HG03575 (cell line): ENCODE data around the gene STAMBPL1.
"Not testable (repeated sequence)": the region's sequence is repeated elsewhere in the genome, so short reads cannot be mapped to it uniquely, and the experiment has no call there.

Experiments used
- ATAC-seq: cut with Tn5 transposase; IDR thresholded peaks from one replicate; pipeline ENCODE4 v1.9.1; 2021; ENCODE audit not compliant: unreplicated experiment, insufficient number of reproducible peaks, low FRiP score; ENCODE audit errors: extremely low read depth

The STAMBPL1 gene

DNA sequence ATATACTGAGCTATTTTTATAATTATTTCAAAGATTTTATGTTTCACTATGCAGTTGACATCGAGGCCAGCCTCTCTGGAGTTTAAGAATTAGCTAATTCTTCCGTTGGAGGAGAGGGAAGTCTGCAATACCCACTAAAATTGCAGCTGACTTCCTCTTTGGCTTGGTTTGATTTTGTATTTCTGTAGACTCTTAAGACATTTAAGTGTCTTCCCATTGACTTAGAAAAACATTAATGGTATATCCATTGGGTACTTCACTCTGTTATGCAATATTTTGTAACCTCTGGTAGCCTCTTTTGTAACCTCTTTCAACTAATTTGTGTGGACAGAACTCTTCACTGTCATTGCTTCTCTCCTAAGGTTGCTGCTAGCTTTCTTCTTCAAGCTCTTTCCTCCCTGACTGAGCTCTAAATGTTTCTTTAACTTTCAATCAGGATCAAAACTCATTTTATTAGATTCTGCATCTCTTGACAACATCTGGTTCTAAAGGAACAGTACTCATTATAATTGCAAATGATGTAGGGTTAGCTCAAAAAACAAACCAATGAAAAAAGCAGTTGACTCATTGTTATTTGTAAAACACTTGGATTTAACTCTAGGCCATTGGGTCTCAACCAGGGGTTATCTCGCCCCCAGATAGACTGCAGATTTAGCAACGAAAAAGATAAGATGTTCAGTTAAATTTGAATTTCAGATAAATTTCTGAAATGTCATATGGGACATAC lies 26.7 kb upstream of the STAMBPL1 start:
- no peak for ATAC-seq

DNA sequence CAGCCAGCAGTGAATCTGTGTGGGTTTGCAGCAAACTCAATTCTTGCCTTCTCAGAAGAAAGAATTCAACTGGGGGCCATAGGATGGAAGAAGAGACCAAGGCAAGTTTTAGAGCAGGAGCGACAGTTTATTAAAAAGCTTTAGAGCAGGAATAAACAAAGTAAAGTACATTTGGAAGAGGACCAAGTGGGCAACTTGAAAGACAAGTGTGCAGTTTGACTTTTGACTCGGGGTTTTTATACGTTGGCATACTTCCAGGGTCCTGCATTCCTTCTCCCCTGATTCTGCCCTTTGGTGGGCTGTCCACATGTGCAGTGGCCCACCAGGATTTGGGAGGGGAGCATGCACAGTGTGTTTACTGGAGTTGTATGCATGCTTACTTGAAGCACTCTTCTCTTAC lies 25.4 kb upstream of the STAMBPL1 start:
- no peak for ATAC-seq

DNA sequence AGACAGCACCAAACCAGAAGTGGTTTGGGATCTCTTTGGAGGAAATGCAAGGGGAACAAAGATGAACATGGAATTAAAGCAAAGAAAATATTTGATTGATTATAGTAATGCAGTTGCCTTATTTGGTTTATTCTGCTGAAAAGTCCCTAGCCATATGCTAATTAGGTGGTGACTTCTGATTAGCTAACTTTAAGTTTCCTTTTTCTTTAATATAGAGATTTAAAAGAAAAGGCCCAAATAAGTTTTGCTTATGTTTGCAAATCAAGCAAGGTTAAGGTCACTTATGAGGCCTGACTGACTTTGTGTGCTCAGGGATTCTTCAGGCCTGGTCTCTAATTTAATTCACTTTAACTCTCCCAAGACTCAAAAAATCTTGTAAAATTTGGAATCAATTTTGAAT lies 22.2 kb upstream of the STAMBPL1 start:
- ATAC-seq: no peak

- ATAC-seq: no peak
Measured at GRCh38 chr10:88858491-88858890, 21.6 kb upstream of the STAMBPL1 start.

- ATAC-seq: no peak
Measured at GRCh38 chr10:88861036-88861435, 19.0 kb upstream of the STAMBPL1 start.

DNA sequence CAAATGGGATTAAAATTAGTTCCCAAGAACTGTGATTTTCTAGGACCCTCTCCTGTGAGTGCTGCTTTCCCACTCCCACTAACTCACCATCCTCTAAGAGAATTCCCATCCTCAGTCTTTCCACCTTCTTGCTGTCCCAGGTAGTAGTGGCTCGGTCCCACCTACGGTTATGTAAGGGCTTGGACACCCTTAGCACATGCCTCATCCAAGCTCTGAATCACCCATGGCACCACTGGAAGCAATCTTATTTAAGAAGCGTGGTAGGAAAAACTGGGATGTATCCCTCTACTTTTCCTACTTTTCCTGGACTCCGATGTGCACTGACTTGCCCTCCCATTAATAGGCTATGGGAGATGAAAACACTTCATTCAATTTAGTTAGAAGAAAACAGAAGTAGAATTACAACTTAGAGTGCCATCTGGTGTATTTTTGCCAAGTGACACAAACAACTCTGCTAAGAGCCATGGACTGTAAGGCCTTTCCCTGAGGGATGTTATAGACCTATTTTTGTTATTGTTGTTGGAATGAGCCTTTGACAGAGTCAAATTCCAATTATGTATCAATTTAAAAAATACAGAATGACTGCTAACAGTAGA lies 14.7 kb upstream of the STAMBPL1 start:
- ATAC-seq: no peak

- ATAC-seq: no peak
Measured at GRCh38 chr10:88866454-88866853, 13.6 kb upstream of the STAMBPL1 start.

DNA sequence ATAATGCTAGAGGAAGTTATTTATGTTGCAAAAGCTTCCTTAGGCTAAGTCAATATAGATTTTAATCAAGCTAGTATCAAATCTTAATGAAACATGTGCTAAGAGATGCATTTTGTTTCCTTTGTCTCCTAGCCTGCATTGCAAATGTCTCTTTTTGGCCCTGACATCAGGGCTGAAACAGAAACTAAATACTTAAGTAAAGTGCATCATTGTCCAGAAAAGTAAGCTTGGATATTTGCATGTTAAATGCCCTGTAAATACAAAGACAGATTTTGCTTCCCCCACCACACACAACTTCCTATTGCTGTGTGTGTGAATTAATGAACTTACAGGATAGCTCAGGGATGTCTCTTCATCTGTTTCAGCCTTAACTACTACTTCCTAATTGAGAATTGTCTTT lies 10.0 kb upstream of the STAMBPL1 start:
- ATAC-seq: no peak

DNA sequence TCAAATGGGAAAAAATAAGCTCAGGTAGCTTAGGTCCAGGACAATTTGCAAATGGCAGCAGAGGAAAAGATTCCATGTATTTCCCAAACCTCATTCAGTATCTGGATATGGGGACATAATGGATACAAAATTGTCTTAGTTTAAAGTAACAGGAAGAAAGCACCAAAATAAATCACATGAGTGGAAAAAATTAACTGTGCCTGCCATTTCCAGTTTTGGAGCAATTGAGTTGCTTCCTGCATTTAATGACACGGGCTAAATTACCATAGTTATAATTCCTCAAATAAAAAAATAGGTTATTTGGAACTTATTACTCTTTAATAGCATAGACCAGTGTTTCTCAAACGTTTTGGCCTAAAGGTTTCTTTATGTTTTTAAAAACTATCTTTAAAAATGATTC lies 6.3 kb upstream of the STAMBPL1 start:
- no peak for ATAC-seq

DNA sequence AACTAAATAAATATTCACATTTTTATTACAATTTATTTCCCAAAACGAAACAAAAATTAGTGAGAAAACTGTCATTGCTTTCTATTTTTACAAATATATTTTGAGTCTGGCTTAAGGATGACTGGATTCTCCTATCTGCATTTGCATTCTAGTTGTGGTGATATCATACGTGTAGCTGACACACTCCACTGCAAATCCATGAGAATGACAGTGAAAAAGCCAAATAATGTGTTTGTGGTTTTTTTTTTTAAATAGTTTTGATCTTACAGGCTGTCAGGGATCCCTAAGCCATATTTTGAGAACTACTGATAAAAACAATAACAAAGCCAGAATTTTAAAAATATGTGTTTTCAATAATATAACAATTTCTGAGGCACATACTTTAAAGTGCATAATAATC lies 5.8 kb upstream of the STAMBPL1 start:
- no peak for ATAC-seq

GRCh38 chr10:88875081-88875480 lies 5.0 kb upstream of the STAMBPL1 start:
- no peak for ATAC-seq

- ATAC-seq: no peak
Measured at GRCh38 chr10:88877298-88877697, 2.7 kb upstream of the STAMBPL1 start.

DNA sequence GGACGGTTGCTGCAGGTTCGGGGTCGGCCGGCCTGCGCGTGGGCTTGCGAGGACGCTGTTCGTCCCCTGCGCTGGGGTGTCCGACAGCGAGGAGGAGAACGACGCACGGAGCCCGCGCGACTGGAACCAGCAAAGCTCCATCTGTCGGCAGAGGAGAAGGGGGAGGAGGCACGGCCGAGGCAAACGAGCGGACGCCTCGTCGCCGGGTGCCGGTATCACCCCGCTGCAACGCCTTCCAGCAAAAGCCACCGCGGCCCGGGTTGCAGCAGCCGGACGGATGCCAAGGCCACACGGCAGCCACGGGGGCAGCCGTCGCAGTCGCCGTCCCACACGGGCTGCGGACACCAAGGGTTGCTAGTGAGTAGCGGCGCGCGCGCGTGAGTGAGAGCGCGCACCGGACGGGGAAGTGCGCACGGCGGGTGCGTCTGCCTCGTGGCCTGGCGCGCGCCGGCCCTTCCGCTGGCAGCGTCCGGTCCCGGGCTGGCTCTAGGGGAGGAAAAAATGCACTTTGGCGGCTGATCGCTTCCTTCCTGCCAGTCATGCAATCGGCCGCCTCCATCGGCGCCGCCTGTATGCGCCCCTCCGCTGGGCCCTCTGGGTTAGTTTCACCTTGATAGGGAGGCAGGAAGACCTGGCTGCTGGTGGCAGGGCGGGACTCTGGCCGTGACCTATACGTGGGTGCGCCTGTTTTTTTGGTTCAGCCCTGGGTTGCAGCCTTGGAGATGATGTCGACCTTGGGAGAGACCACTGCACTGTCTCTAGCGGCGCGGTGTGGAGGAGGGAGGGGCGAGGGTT lies 434 bp downstream of the STAMBPL1 start:
- no peak for ATAC-seq

- ATAC-seq: no peak
Measured at GRCh38 chr10:88881320-88881719, 1.3 kb downstream of the STAMBPL1 start.

GRCh38 chr10:88881922-88882645 lies 2.0 kb downstream of the STAMBPL1 start:
- no peak for ATAC-seq

DNA sequence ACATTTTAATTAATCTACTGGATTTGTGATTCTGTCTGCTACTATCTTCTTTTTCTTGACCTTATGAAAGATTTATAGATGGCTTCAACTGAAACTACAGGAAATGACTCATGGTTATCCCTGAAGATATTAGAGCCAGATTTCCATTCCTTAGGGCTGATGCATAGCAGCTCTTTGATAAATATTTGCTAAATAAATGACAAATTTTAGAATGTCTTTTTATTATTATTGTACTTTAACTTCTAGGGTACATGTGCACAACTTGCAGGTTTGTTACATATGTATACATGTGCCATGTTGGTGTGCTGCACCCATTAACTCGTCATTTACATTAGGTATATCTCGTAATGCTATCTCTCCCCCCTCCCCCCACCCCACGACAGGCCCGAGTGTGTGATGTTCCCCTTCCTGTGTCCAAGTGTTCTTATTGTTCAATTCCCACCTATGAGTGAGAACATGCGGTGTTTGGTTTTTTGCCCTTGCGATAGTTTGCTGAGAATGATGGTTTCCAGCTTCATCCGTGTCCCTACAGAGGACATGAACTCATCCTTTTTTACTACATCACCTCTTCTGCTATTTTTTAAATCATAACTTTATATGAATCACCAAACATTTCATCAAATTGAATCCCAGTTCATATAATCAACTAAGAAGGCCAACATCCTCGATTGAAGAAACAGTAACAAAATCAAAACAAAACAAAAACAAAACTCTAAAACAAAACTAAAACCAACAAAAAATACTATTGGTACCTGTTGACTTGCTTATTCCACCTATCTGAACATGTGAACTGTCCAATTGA lies 2.8 kb downstream of the STAMBPL1 start:
- not testable (repeated sequence) for ATAC-seq

GRCh38 chr10:88883448-88883809 lies 3.4 kb downstream of the STAMBPL1 start:
- no peak for ATAC-seq

- ATAC-seq: no peak
Measured at GRCh38 chr10:88886557-88886956, 6.5 kb downstream of the STAMBPL1 start.
